Left cardiac atrium (tissue), 4 donors: ENCODE results near the gene NR4A2. TPM values are rescaled to one million over a fixed set of nuclear protein-coding genes. Genes with fewer than 3 reads are reported as not detected.

Source experiments
- ATAC-seq, 2 donors: fragments of 200-7000 bp; cut with Tn5 transposase; one replicate each; pipeline ENCODE4 v1.9.1; 2020; ENCODE audit warnings: mild to moderate bottlenecking in 2 of 2, moderate library complexity in 2 of 2
- DNase-seq: peaks from one replicate; pipeline ENCODE4 v3.0.0-alpha.2; 2020
- intact Hi-C, 2 donors: fragments of 100-400 bp; cut with DNase I; formaldehyde crosslinking; loops; one replicate each; pipeline versions ENCODE4 v1.14.1 to v1.15.1; 2022 to 2023
- long read RNA-seq: library from polyadenylated mRNA; unstranded; transcript quantifications from one replicate; pipeline ENCODE4 v2.0.0, GENCODE V29; 2021
- total RNA-seq, 2 donors: library from RNA; stranded (reverse); fragmentation: NEBNext Ultra II Directional; extraction: Animal tissue kit (Norgen Biotek cat#: 25700); gene quantifications; one replicate each; pipeline ENCODE4 v1.2.1, GENCODE V29; 2021
- donor health status: DM: no; HTN: yes; CAD: no.
- donor health status: DM: no; HTN: yes; CAD: no; lungs with severe emphysema.
- donor health status: DM: yes; HTN: yes; CAD: no.
- donor health status: Dilated cardiomyopathy.

Gene NR4A2
- 1 to 10 TPM; 2.4 to 9.2 TPM for total RNA-seq
- long read RNA-seq, partial matches to known transcripts: 0 of 3 reads
- long read RNA-seq, other reads (novel, unspliced or antisense): 3 of 3 reads

- DNase-seq (peak; percentile 93), ATAC-seq (peak; percentile 72 to 81)
- intact Hi-C loops: loop anchor here in 1 of 2 donors (5.0 kb wide), 1 partner anchor 260 kb away; no protein-coding TSS in a partner anchor
Observed at GRCh38 chr2:156332534-156333273, at the start of gene NR4A2. Gene NR4A2 (minus strand): TSS chr2:156332721. CDS start chr2:156330186, 2,535 bp downstream.

GRCh38 chr2:156380117-156380645 lies 47.7 kb upstream of the NR4A2 start:
- no peak for DNase-seq
- intact Hi-C loops: no loop called here
- ATAC-seq: no peak

- DNase-seq: no peak
- intact Hi-C loops: no loop called here
- ATAC-seq: no peak
Observed at GRCh38 chr2:156379714-156380113, 47.2 kb upstream of the NR4A2 start.

GRCh38 chr2:156379071-156379470 lies 46.5 kb upstream of the NR4A2 start:
- DNase-seq (no peak), ATAC-seq (no peak)
- intact Hi-C loops: no loop called here

- ATAC-seq (no peak), DNase-seq (no peak)
- intact Hi-C loops: no loop called here
Observed at GRCh38 chr2:156366753-156367152, 34.2 kb upstream of the NR4A2 start.

GRCh38 chr2:156363141-156363540 lies 30.6 kb upstream of the NR4A2 start:
- intact Hi-C loops: no loop called here
- ATAC-seq (no peak), DNase-seq (no peak)

GRCh38 chr2:156356014-156356754 lies 23.7 kb upstream of the NR4A2 start:
- ATAC-seq: no peak
- no peak for DNase-seq
- intact Hi-C loops: no loop called here

- intact Hi-C loops: no loop called here
Observed at GRCh38 chr2:156352911-156353310, 20.4 kb upstream of the NR4A2 start.

GRCh38 chr2:156350374-156351142 lies 18.0 kb upstream of the NR4A2 start:
- intact Hi-C loops: no loop called here
- DNase-seq: no peak
- ATAC-seq: no peak

More at GRCh38 chr2:156352911-156353310, 20.4 kb upstream of the NR4A2 start:
- no peak for DNase-seq
- ATAC-seq: no peak

- ATAC-seq: no peak
- DNase-seq: no peak
- intact Hi-C loops: no loop called here
Observed at GRCh38 chr2:156349605-156350004, 17.1 kb upstream of the NR4A2 start.

GRCh38 chr2:156349161-156349560 lies 16.6 kb upstream of the NR4A2 start:
- intact Hi-C loops: no loop called here
- DNase-seq: no peak
- no peak for ATAC-seq

- ATAC-seq (no peak), DNase-seq (no peak)
- intact Hi-C loops: no loop called here
Observed at GRCh38 chr2:156347431-156347830, 14.9 kb upstream of the NR4A2 start.

GRCh38 chr2:156346731-156347130 lies 14.2 kb upstream of the NR4A2 start:
- intact Hi-C loops: no loop called here
- ATAC-seq: no peak

GRCh38 chr2:156345582-156345981 lies 13.1 kb upstream of the NR4A2 start:
- no peak for DNase-seq
- intact Hi-C loops: no loop called here
- no peak for ATAC-seq

More at GRCh38 chr2:156346731-156347130, 14.2 kb upstream of the NR4A2 start:
- no peak for DNase-seq

- DNase-seq (no peak), ATAC-seq (no peak)
- intact Hi-C loops: loop anchor here (2.0 to 5.0 kb wide), 2 partner anchors 57 to 58 kb away; no protein-coding TSS in a partner anchor
Observed at GRCh38 chr2:156343940-156344301, 11.4 kb upstream of the NR4A2 start.

GRCh38 chr2:156343096-156343939 lies 10.8 kb upstream of the NR4A2 start:
- no peak for DNase-seq
- no peak for ATAC-seq
- intact Hi-C loops: loop anchor here (2.0 to 5.0 kb wide), 2 partner anchors 57 to 59 kb away; no protein-coding TSS in a partner anchor

- intact Hi-C loops: loop anchor here (1.0 to 5.0 kb wide), 3 partner anchors 8 to 60 kb away; no protein-coding TSS in a partner anchor
- DNase-seq (peak; percentile 96), ATAC-seq (peak; percentile 91)
Observed at GRCh38 chr2:156342254-156343095, 10.0 kb upstream of the NR4A2 start.
